HepG2 (cell line): Measurements from ENCODE around the gene BICDL2. TPM values are rescaled to one million over a fixed set of nuclear protein-coding genes. Genes with fewer than 3 reads are reported as not detected.

Source experiments
- ATAC-seq: fragments of 200-7000 bp; cut with Tn5 transposase; 3 replicates; pipeline ENCODE4 v1.9.1; 2020; ENCODE audit warnings: mild to moderate bottlenecking, moderate library complexity
- BruUV-seq: library from RNA; stranded (reverse); fragments of 400-500 nt; replicated peaks from 2 replicates; lab custom pipeline; 2021; lab: Mats Ljungman, UMichigan
- CTCF ChIA-PET: fragments of 300-600 bp; formaldehyde crosslinking; extraction: SDS; loops from one replicate; lab custom pipeline; 2021; ENCODE audit warnings: low total read pairs, inconsistent platforms, low intra/inter-chr PET ratio; lab: Yijun Ruan, JAX
- POLR2A ChIA-PET: fragments of 350-600 bp; sonication (Branson Sonifier 250); formaldehyde crosslinking; loops from one replicate; lab custom pipeline; 2020; ENCODE audit warnings: antibody characterized with exemption, inconsistent platforms; lab: Yijun Ruan, JAX
- DNase-seq: peaks from one replicate; pipeline ENCODE4 v3.0.0-alpha.2; 2015; ENCODE audit warnings: low spot score
- FAIRE-seq: peaks from 3 replicates; lab custom pipeline; 2011; peaks lifted over from hg19 to GRCh38; lab: Jason Lieb, UNC
- H2AFZ ChIP-seq: one replicate; pipeline ENCODE4 v1.6.1; 2011; ENCODE audit warnings: low read length, inconsistent platforms
- H3K27ac ChIP-seq: fragments of 300-600 bp; 3 replicates; pipeline ENCODE4 v1.8.0; 2011; ENCODE audit warnings: mixed run types, mild to moderate bottlenecking, mixed read lengths, low read length, inconsistent platforms; ENCODE audit not compliant: insufficient read depth; ENCODE audit errors: extremely low read length
- H3K27me3 ChIP-seq, 2 experiments: fragments of 200-600 bp in 1 of 2; 2 replicates in 1 of 2; 3 replicates in 1 of 2; pipeline versions ENCODE4 v1.6.0 to v1.8.0; 2011; ENCODE audit warnings: low read length in 2 of 2, mild to moderate bottlenecking in 2 of 2, moderate library complexity in 2 of 2, inconsistent platforms in 1 of 2; ENCODE audit not compliant: insufficient read depth in 2 of 2, control insufficient read depth in 1 of 2
- H3K36me3 ChIP-seq, 2 experiments: fragments of 200-600 bp in 1 of 2; replicated peaks in 1 of 2; 2 replicates in 1 of 2; 3 replicates in 1 of 2; pipeline versions ENCODE4 v1.5.1 to v1.8.0; 2011; ENCODE audit warnings: low read length in 2 of 2, inconsistent platforms in 1 of 2; ENCODE audit not compliant: insufficient read depth in 2 of 2, control insufficient read depth in 1 of 2
- H3K4me1 ChIP-seq: 2 replicates; pipeline ENCODE4 v1.5.1; 2012; ENCODE audit warnings: low read length, inconsistent platforms; ENCODE audit not compliant: insufficient read depth
- H3K4me2 ChIP-seq: 2 replicates; pipeline ENCODE4 v1.6.0; 2011; ENCODE audit warnings: low read depth, low read length, inconsistent platforms
- H3K4me3 ChIP-seq, 3 experiments: fragments of 200-600 bp in 1 of 3; sonication (generic), shearing (Covaris generic) in 1 of 3; replicated peaks in 1 of 3; 2 replicates each; pipeline ENCODE4 v1.5.1; 2011 to 2016; ENCODE audit warnings: low read length in 3 of 3, inconsistent platforms in 2 of 3, low read depth in 2 of 3, mild to moderate bottlenecking in 2 of 3, control low read depth in 1 of 3, mixed read lengths in 1 of 3; ENCODE audit not compliant: insufficient read depth in 1 of 3
- H3K79me2 ChIP-seq: one replicate; pipeline ENCODE4 v1.6.1; 2011; ENCODE audit warnings: low read length, inconsistent platforms; ENCODE audit not compliant: insufficient read depth
- H3K9ac ChIP-seq: 2 replicates; pipeline ENCODE4 v1.6.0; 2011; ENCODE audit warnings: mild to moderate bottlenecking, low read depth, low read length, inconsistent platforms; ENCODE audit not compliant: insufficient read depth
- H3K9me3 ChIP-seq: 2 replicates; pipeline ENCODE4 v1.5.1; 2012; ENCODE audit warnings: mild to moderate bottlenecking, low read length
- H4K20me1 ChIP-seq: 2 replicates; pipeline ENCODE4 v1.6.0; 2011; ENCODE audit warnings: inconsistent platforms, mild to moderate bottlenecking, low read length, moderate library complexity; ENCODE audit not compliant: insufficient read depth
- IRF9 ChIP-seq: sonication (generic); formaldehyde crosslinking; IDR thresholded peaks from 2 replicates; pipeline ENCODE4 v1.8.0; 2022; ENCODE audit warnings: missing genetic modification reagents, mild to moderate bottlenecking, borderline replicate concordance
- MYPOP ChIP-seq: sonication (generic); formaldehyde crosslinking; IDR thresholded peaks from 2 replicates; pipeline ENCODE4 v1.8.1; 2023; ENCODE audit warnings: mild to moderate bottlenecking, moderate library complexity, missing genetic modification reagents
- RBFOX2 ChIP-seq: fragments of 200-400 bp; formaldehyde crosslinking; IDR thresholded peaks from 2 replicates; pipeline ENCODE4 v1.6.1; 2017; ENCODE audit warnings: low read depth, mild to moderate bottlenecking, low read length
- ZBTB8A ChIP-seq: sonication (generic); formaldehyde crosslinking; IDR thresholded peaks from 2 replicates; pipeline ENCODE4 v1.4.0; 2020; ENCODE audit warnings: mild to moderate bottlenecking, low read depth, missing genetic modification reagents, borderline replicate concordance
- ZNF552 ChIP-seq: sonication (generic); formaldehyde crosslinking; IDR thresholded peaks from 2 replicates; pipeline ENCODE4 v1.9.0; 2022; ENCODE audit warnings: missing genetic modification reagents, mild to moderate bottlenecking, borderline replicate concordance
- ZNF777 ChIP-seq: sonication (generic); formaldehyde crosslinking; IDR thresholded peaks from 2 replicates; pipeline ENCODE4 v1.4.0; 2020; ENCODE audit warnings: missing genetic modification reagents
- WGBS: methylation state at CpG from one replicate; pipeline ENCODE4 v1.1.6; 2017; ENCODE audit warnings: low lambda C conversion rate; 5-methylcytosine and 5-hydroxymethylcytosine counted together
- in situ Hi-C: cut with HindIII; loops from 2 replicates; pipeline ENCODE4 v1.10.0; 2017; ENCODE audit warnings: low pct_unique_long_range_greater_than_20kb; ENCODE audit not compliant: extremely low pct_ligation_motif_present
- intact Hi-C: fragments of 100-400 bp; cut with micrococcal nuclease; formaldehyde crosslinking; loops from one replicate; pipeline ENCODE4 v1.10.0; 2022; ENCODE audit not compliant: unreplicated experiment
- polyA plus RNA-seq, 8 experiments: library from polyadenylated mRNA; depleted of rRNA in 3 of 8; stranded (reverse) in 7 of 8; unstranded in 1 of 8; fragments of >200 nt; fragmentation: Illumina TruSeq in 4 of 8; extraction: Trizol in 4 of 8; gene quantifications; 2 replicates each; pipeline versions ENCODE4 v1.2.1 to v1.2.3, GENCODE V29; 2011 to 2016; ENCODE audit warnings: low read depth in 4 of 8, missing spikeins in 1 of 8, mixed read lengths in 1 of 8; ENCODE audit not compliant: insufficient read depth in 1 of 8
- total RNA-seq, 5 experiments: library from RNA; depleted of rRNA; stranded (reverse); fragments of >200 nt; fragmentation: Illumina TruSeq; extraction: Trizol; gene quantifications; 2 replicates each; pipeline ENCODE4 v1.2.3, GENCODE V29; 2016; ENCODE audit warnings: low read depth in 1 of 5

The BICDL2 gene
- total and polyA plus RNA-seq, 2 of the 13 experiments (the other 11 are each of a cell fraction or from before 2014, with no cell fraction given): 0.12 TPM; not detected in 1

DNA sequence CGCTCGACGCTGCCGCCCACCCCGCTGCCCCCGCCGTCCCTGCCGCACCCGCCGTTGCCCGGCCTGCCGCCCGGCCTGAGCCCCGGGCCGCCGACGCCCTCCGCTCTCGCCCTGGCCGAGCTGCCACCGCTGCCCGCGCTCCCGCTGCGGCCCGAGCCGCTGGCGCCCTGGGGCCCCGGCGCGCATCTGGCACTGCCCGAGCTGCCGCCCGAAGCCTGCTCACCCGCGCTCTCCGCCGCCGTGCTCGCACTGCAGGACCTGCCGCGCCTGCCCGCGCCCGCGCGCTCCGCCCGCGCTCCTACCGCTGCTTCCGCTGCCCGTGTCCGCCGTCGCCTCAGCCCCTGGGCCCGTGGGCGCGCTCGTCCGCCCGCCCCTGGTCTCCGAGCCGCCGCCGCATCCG is 32.4 kb downstream of the BICDL2 start:
- Histone ChIP-seq H3K27me3 (no peaks in the 10 kb centered on the region), H3K4me1 (peaks cover 54% of the 10 kb centered on the region), H3K36me3 (no peaks in the 10 kb centered on the region), H3K4me3 (peak overlapping the region in 2 of 3 experiments; percentile 27 to 46; a peak in 2 of 6 replicates), H3K9me3 (no peaks in the 10 kb centered on the region), H3K4me2 (peak overlapping the region; percentile 36; the same call in 1 of the 2 replicates), H3K27ac (no peak overlapping the region), H3K9ac (no peak overlapping the region), H3K79me2 (no peaks in the 10 kb centered on the region), H4K20me1 (no peaks in the 10 kb centered on the region), H2AFZ (no peak overlapping the region)
- no CpG with 5 or more reads among the region's 67 CpGs for WGBS
- FAIRE-seq (no peak), ATAC-seq (no peak), DNase-seq (no peak)
- in situ Hi-C loops: no loop called here
- BruUV-seq: no TSS peak
- intact Hi-C loops: loop anchor here (1.0 kb wide), 1 partner anchor 20 kb away; the partner anchor contains the start of gene THOC6
- TF ChIP-seq ZBTB8A (CRISPR knock-in tag) (no peak), MYPOP (no peak), ZNF552 (no peak), ZNF777 (CRISPR knock-in tag) (0 out of 2 replicates have a peak, but pooled peaks have one; percentile 1), IRF9 (CRISPR knock-in tag) (no peak), RBFOX2 (peak; percentile 34; the same call in 1 of the 2 replicates)
- ChIA-PET CTCF (interaction anchor here (0.8 to 1.7 kb wide), 3 partner anchors 17 to 27 kb away, joined by 3 to 11 read pairs (median 4); no protein-coding TSS in a partner anchor), POLR2A (interaction anchor here (1.0 to 14.2 kb wide), 7 partner anchors 18 to 99 kb away, joined by 5 to 750 read pairs (median 6); partner anchors contain the start of genes CLDN6, HCFC1R1, IL32 and KREMEN2)
